ENCODE results near the gene CCDC186. TPM values are rescaled to one million over a fixed set of nuclear protein-coding genes. Genes with fewer than 3 reads are reported as not detected.

Gene CCDC186
- total and polyA plus RNA-seq, 11 donors, result 4.7 to 26.0 (median 18.8) TPM

DNA sequence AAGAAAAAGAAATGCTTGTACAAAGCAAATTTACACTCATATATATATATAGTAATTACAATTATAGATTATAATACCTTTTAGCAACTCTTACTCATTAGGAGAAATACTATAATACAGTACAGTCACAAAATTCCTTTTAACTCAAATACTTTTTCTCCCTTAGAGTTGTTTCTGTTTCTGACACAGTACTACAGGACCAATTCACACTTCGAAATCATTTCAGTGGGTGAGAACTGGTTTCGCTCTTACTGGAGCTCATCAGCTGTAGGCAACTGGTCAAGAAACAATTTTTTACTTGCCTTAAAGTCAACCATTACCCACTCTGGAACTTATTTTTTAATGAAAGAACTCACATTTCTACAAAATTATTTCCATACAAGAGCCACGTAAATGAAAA lies 6.0 kb downstream of the CCDC186 start:
- ATAC-seq (no peak), DNase-seq (no peak)
- no peak overlapping the region for H3K4me3 ChIP-seq
- peaks cover 0 to 20% (median 4%) of the 10 kb centered on the region in 12 donors for H3K9me3 ChIP-seq
- peaks cover 0 to 41% (median 17%) of the 10 kb centered on the region in 12 donors for H3K4me1 ChIP-seq
- intact Hi-C loops (cut with DNase I), result no loop called here
- WGBS, 4 donors, result 92 to 95% (median 93%) methylated on average over 3 of the region's 3 CpGs
- no peak overlapping the region for H3K27ac ChIP-seq
- H3K27me3 ChIP-seq, result no peaks in the 10 kb centered on the region
- TF ChIP-seq POLR2A (IDR thresholded peaks at IDR 0.05), result no peak
- TF ChIP-seq, protein P1, sequence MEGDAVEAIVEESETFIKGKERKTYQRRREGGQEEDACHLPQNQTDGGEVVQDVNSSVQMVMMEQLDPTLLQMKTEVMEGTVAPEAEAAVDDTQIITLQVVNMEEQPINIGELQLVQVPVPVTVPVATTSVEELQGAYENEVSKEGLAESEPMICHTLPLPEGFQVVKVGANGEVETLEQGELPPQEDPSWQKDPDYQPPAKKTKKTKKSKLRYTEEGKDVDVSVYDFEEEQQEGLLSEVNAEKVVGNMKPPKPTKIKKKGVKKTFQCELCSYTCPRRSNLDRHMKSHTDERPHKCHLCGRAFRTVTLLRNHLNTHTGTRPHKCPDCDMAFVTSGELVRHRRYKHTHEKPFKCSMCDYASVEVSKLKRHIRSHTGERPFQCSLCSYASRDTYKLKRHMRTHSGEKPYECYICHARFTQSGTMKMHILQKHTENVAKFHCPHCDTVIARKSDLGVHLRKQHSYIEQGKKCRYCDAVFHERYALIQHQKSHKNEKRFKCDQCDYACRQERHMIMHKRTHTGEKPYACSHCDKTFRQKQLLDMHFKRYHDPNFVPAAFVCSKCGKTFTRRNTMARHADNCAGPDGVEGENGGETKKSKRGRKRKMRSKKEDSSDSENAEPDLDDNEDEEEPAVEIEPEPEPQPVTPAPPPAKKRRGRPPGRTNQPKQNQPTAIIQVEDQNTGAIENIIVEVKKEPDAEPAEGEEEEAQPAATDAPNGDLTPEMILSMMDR (IDR thresholded peaks at IDR 0.05), result no peak
- H3K36me3 ChIP-seq, result peaks cover 0 to 4% (median 0%) of the 10 kb centered on the region in 9 donors

- DNase-seq (no peak), ATAC-seq (no peak)
- peaks cover 0 to 31% (median 13%) of the 10 kb centered on the region in 12 donors for H3K4me1 ChIP-seq
- TF ChIP-seq, protein P1 (IDR thresholded peaks at IDR 0.05), result no peak
- no peak for TF ChIP-seq POLR2A (IDR thresholded peaks at IDR 0.05)
- H3K9me3 ChIP-seq, result peaks cover 0 to 20% (median 4%) of the 10 kb centered on the region in 12 donors
- peaks cover 0 to 14% (median 10%) of the 10 kb centered on the region in 9 donors for H3K36me3 ChIP-seq
- H3K27me3 ChIP-seq, result no peaks in the 10 kb centered on the region
- intact Hi-C loops (cut with DNase I), result no loop called here
- H3K27ac ChIP-seq, result peak overlapping the region in 1 of 12 donors; percentile 2
- no peak overlapping the region for H3K4me3 ChIP-seq
- WGBS, 4 donors, result 59 to 71% (median 68%) methylated on average over 3 of the region's 3 CpGs
Measured at GRCh38 chr10:114166494-114166893, 7.5 kb downstream of the CCDC186 start.

GRCh38 chr10:114166043-114166442 lies 8.0 kb downstream of the CCDC186 start:
- Histone ChIP-seq H3K4me3 (no peak overlapping the region), H3K36me3 (peaks cover 0 to 18% (median 13%) of the 10 kb centered on the region in 9 donors), H3K27me3 (no peaks in the 10 kb centered on the region), H3K9me3 (peaks cover 0 to 20% (median 4%) of the 10 kb centered on the region in 12 donors), H3K27ac (peak overlapping the region in 1 of 12 donors; percentile 2), H3K4me1 (peaks cover 0 to 31% (median 13%) of the 10 kb centered on the region in 12 donors)
- 50 to 60% (median 56%) methylated on average over 3 of the region's 3 CpGs for WGBS, 4 donors
- TF ChIP-seq, protein P1 (IDR thresholded peaks at IDR 0.05), result no peak
- no peak for TF ChIP-seq POLR2A (IDR thresholded peaks at IDR 0.05)
- intact Hi-C loops (cut with DNase I), result no loop called here
- ATAC-seq, result peak in 3 of 4 donors; percentile 12 to 48 (median 23)
- DNase-seq, result no peak

DNA sequence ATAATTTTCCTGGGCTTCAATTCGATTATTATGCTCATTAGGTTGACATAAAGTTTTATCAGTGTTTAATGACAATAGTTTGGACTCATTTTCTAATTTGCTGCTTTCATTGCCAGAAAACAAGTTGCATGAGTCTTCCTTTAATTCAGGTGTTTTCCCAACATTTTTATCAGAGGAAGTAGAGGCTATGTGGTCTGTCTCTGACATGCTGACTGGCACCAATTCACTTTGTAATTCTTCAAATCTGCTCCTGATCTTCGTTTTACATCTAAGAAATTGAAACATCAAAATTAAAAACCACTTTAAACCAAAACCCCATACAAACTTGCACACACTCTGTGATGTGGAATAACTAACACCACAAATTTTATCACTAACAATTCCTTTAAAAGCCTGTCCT lies 10.9 kb downstream of the CCDC186 start:
- H3K4me3 ChIP-seq, result no peak overlapping the region
- no peak for ATAC-seq
- H3K27me3 ChIP-seq, result no peaks in the 10 kb centered on the region
- peak overlapping the region in 2 of 12 donors; percentile 0 to 14 for H3K27ac ChIP-seq
- H3K4me1 ChIP-seq, result peaks cover 0 to 44% (median 18%) of the 10 kb centered on the region in 12 donors
- TF ChIP-seq, protein P1 (IDR thresholded peaks at IDR 0.05), result no peak
- no peak for TF ChIP-seq POLR2A (IDR thresholded peaks at IDR 0.05)
- peaks cover 0 to 1% (median 0%) of the 10 kb centered on the region in 12 donors for H3K9me3 ChIP-seq
- peaks cover 0 to 20% (median 14%) of the 10 kb centered on the region in 9 donors for H3K36me3 ChIP-seq
- intact Hi-C loops (cut with DNase I), result no loop called here
- 51 to 67% (median 59%) methylated on average over 2 of the region's 2 CpGs for WGBS, 4 donors
- no peak for DNase-seq
